GM21390 (cell line): ENCODE measurements around the gene SYT11.

Experiments used
- ATAC-seq: cut with Tn5 transposase; IDR thresholded peaks from one replicate; pipeline ENCODE4 v1.9.1; 2021; ENCODE audit not compliant: unreplicated experiment

The SYT11 gene

GRCh38 chr1:155934097-155934935, 74.9 kb downstream of the SYT11 start, which contains the start of gene KHDC4:
Gene KHDC4, minus strand, starts transcription at chr1:155934413. Its CDS starts 40 bp downstream, at chr1:155934373.
- peak; percentile 97 for ATAC-seq
